WTC11 (cell line): ENCODE data around the gene ZP2. TPM values are rescaled to one million over a fixed set of nuclear protein-coding genes. Genes with fewer than 3 reads are reported as not detected.

ENCODE experiments used
- ATAC-seq: fragments of 200-7000 bp; cut with Tn5 transposase; 2 replicates; pipeline ENCODE4 v1.10.0; 2021; ENCODE audit warnings: mild to moderate bottlenecking, moderate library complexity
- CTCF ChIA-PET: fragments of 300-600 bp; sonication (Branson Sonifier 250); formaldehyde crosslinking; loops from one replicate; lab custom pipeline; 2021; ENCODE audit warnings: antibody characterized with exemption; lab: Charles Lee
- POLR2A ChIA-PET: fragments of 350-600 bp; sonication (Branson Sonifier 250); formaldehyde crosslinking; loops from one replicate; lab custom pipeline; 2021; ENCODE audit warnings: antibody characterized with exemption; lab: Charles Lee
- DNase-seq: peaks from one replicate; pipeline ENCODE4 v3.0.0; 2021; ENCODE audit warnings: low spot score
- H3K27ac Mint-ChIP-seq: 2 replicates; pipeline ENCODE4 v1.8.0; 2021; ENCODE audit warnings: mixed read lengths
- H3K27me3 Mint-ChIP-seq: 2 replicates; pipeline ENCODE4 v1.8.0; 2021; ENCODE audit warnings: low read depth, mild to moderate bottlenecking, moderate library complexity, mixed read lengths
- H3K36me3 Mint-ChIP-seq: 2 replicates; pipeline ENCODE4 v1.8.0; 2021; ENCODE audit warnings: mixed read lengths
- H3K4me1 Mint-ChIP-seq: 2 replicates; pipeline ENCODE4 v1.8.0; 2022; ENCODE audit warnings: mixed read lengths
- H3K4me3 Mint-ChIP-seq: 2 replicates; pipeline ENCODE4 v1.8.0; 2021; ENCODE audit warnings: mild to moderate bottlenecking, moderate library complexity, mixed read lengths
- H3K9me3 Mint-ChIP-seq: 2 replicates; pipeline ENCODE4 v1.8.0; 2021; ENCODE audit warnings: mixed read lengths
- AFF4 ChIP-seq: sonication (generic); formaldehyde crosslinking; IDR thresholded peaks from 2 replicates; pipeline ENCODE4 v1.8.1; 2023; ENCODE audit warnings: mild to moderate bottlenecking, missing genetic modification reagents, borderline replicate concordance
- ATF3 ChIP-seq: sonication (generic); formaldehyde crosslinking; conservative IDR thresholded peaks from 2 replicates; pipeline ENCODE4 v1.8.1; 2022; ENCODE audit warnings: mild to moderate bottlenecking, missing genetic modification reagents
- ATF6 ChIP-seq: sonication (generic); formaldehyde crosslinking; IDR thresholded peaks from 2 replicates; pipeline ENCODE4 v1.8.1; 2023; ENCODE audit warnings: mild to moderate bottlenecking, missing genetic modification reagents
- CREB1 ChIP-seq: sonication (generic); formaldehyde crosslinking; IDR thresholded peaks from 2 replicates; pipeline ENCODE4 v1.8.0; 2023; ENCODE audit warnings: mild to moderate bottlenecking, missing genetic modification reagents
- EMX1 ChIP-seq: fragments of 250-450 bp; sonication (Bioruptor Pico); IDR thresholded peaks from 2 replicates; pipeline ENCODE4 v1.8.0; 2021; ENCODE audit warnings: mild to moderate bottlenecking
- ESRRA ChIP-seq: sonication (generic); formaldehyde crosslinking; IDR thresholded peaks from 2 replicates; pipeline ENCODE4 v1.8.1; 2022; ENCODE audit warnings: mild to moderate bottlenecking, missing genetic modification reagents, borderline replicate concordance
- HMGA2 ChIP-seq: fragments of 250-450 bp; sonication (Bioruptor Pico); IDR thresholded peaks from 2 replicates; pipeline ENCODE4 v1.4.0; 2021; ENCODE audit warnings: mild to moderate bottlenecking, moderate library complexity
- MXD4 ChIP-seq: fragments of 250-450 bp; sonication (Bioruptor Pico); IDR thresholded peaks from 2 replicates; pipeline ENCODE4 v1.8.0; 2021; ENCODE audit warnings: mild to moderate bottlenecking, moderate library complexity, borderline replicate concordance
- MYBL2 ChIP-seq: sonication (generic); formaldehyde crosslinking; IDR thresholded peaks from 2 replicates; pipeline ENCODE4 v1.8.1; 2023; ENCODE audit warnings: mild to moderate bottlenecking, moderate library complexity, missing genetic modification reagents
- NR2C2 ChIP-seq: sonication (generic); formaldehyde crosslinking; IDR thresholded peaks from 2 replicates; pipeline ENCODE4 v1.8.0; 2022; ENCODE audit warnings: mild to moderate bottlenecking, missing genetic modification reagents
- RELA ChIP-seq: sonication (generic); formaldehyde crosslinking; IDR thresholded peaks from 2 replicates; pipeline ENCODE4 v1.8.1; 2022; ENCODE audit warnings: missing genetic modification reagents, mild to moderate bottlenecking, borderline replicate concordance
- SP1 ChIP-seq: sonication (generic); formaldehyde crosslinking; conservative IDR thresholded peaks from 2 replicates; pipeline ENCODE4 v1.8.1; 2022; ENCODE audit warnings: missing genetic modification reagents
- TEAD1 ChIP-seq: sonication (generic); formaldehyde crosslinking; IDR thresholded peaks from 2 replicates; pipeline ENCODE4 v1.8.0; 2022; ENCODE audit warnings: mild to moderate bottlenecking, missing genetic modification reagents
- ZNF138 ChIP-seq: sonication (generic); formaldehyde crosslinking; conservative IDR thresholded peaks from 2 replicates; pipeline ENCODE4 v1.8.1; 2022; ENCODE audit warnings: mild to moderate bottlenecking, moderate library complexity, missing genetic modification reagents
- ZNF232 ChIP-seq: sonication (generic); formaldehyde crosslinking; IDR thresholded peaks from 2 replicates; pipeline ENCODE4 v1.8.0; 2022; ENCODE audit warnings: mild to moderate bottlenecking, missing genetic modification reagents
- ZNF281 ChIP-seq: sonication (generic); formaldehyde crosslinking; IDR thresholded peaks from 2 replicates; pipeline ENCODE4 v1.8.0; 2023; ENCODE audit warnings: mild to moderate bottlenecking, missing genetic modification reagents
- ZNF416 ChIP-seq: fragments of 250-450 bp; sonication (Bioruptor Pico); IDR thresholded peaks from 2 replicates; pipeline ENCODE4 v1.9.0; 2021; ENCODE audit warnings: mild to moderate bottlenecking, inconsistent platforms
- total RNA-seq: library from RNA; stranded (reverse); gene quantifications from 3 replicates; pipeline ENCODE4 v1.2.3, GENCODE V29; 2021
- TF ChIP-seq, protein P1 (sequence below): sonication (generic); formaldehyde crosslinking; IDR thresholded peaks from 2 replicates; pipeline ENCODE4 v1.8.1; 2022; ENCODE audit warnings: low read depth, missing genetic modification reagents, borderline replicate concordance
- TF ChIP-seq, protein P2 (sequence below): fragments of 250-450 bp; sonication (Bioruptor Pico); IDR thresholded peaks from 2 replicates; pipeline ENCODE4 v1.9.0; 2021; ENCODE audit warnings: mild to moderate bottlenecking
- TF ChIP-seq, protein P3 (sequence below): sonication (generic); formaldehyde crosslinking; IDR thresholded peaks from 2 replicates; pipeline ENCODE4 v1.8.1; 2023; ENCODE audit warnings: mild to moderate bottlenecking, missing genetic modification reagents, moderate library complexity

The ZP2 gene
- total RNA-seq, 1 experiment from 2014 or later, result 0.07 TPM

- TF ChIP-seq AFF4 (no peak), ATF3 (CRISPR knock-in tag) (no peak), TEAD1 (CRISPR knock-in tag) (no peak), ZNF138 (CRISPR knock-in tag) (no peak), CREB1 (CRISPR knock-in tag) (no peak)
- TF ChIP-seq, protein P1, sequence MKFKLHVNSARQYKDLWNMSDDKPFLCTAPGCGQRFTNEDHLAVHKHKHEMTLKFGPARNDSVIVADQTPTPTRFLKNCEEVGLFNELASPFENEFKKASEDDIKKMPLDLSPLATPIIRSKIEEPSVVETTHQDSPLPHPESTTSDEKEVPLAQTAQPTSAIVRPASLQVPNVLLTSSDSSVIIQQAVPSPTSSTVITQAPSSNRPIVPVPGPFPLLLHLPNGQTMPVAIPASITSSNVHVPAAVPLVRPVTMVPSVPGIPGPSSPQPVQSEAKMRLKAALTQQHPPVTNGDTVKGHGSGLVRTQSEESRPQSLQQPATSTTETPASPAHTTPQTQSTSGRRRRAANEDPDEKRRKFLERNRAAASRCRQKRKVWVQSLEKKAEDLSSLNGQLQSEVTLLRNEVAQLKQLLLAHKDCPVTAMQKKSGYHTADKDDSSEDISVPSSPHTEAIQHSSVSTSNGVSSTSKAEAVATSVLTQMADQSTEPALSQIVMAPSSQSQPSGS, result no peak
- TF ChIP-seq, all 79 proteins: peak for 0
Measured at GRCh38 chr16:21169249-21169981, 42.0 kb downstream of the ZP2 start (continued).

DNA sequence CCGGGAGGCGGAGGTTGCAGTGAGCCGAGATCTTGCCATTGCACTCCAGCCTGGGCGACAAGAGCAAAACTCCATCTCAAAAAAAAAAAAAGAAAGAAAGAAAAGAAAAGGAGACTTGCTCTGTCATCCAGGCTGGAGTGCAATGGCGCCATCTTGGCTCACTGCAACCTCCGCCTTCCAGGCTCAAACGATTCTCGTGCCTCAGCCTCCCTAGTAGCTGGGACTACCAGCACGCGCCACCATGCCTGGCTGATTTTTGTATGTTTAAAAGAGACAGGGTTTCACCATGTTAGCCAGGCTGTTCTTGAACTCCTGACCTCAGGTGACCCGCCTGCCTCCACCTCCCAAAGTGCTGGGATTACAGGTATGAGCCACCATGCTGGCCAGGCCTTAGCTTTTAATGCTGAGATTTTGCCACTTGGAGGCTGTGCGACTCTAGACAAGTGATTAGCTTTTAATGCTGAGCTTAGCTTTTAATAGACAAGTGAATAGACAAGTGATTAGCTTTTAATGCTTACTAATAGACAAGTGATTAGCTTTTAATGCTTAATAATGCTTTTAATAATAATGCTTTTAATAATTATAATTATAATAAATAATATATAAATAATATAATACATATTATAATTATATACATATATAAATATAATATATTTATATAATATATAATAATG, 43.3 kb downstream of the ZP2 start:
- DNase-seq, result no peak
- Mint-ChIP-seq H3K4me3 (no peak overlapping the region), H3K9me3 (no peaks in the 10 kb centered on the region), H3K36me3 (peaks cover 68% of the 10 kb centered on the region), H3K27ac (no peak overlapping the region), H3K4me1 (peaks cover 10% of the 10 kb centered on the region), H3K27me3 (no peaks in the 10 kb centered on the region)
- ATAC-seq, result no peak
- ChIA-PET CTCF (no interaction called here), POLR2A (interaction anchor here (0.7 kb wide), 1 partner anchor 9 kb away, joined by 3 read pairs; the partner anchor contains the start of gene LDAF1)
- TF ChIP-seq ZNF416 (CRISPR knock-in tag) (no peak), HMGA2 (peak; percentile 82; the same call in 1 of the 2 replicates)

- H3K4me3 Mint-ChIP-seq, result no peak overlapping the region
- POLR2A ChIA-PET, result no interaction called here
- ATAC-seq (no peak), DNase-seq (no peak)
- peak overlapping the region; percentile 42; the same call in 1 of the 2 replicates for H3K27ac Mint-ChIP-seq
- H3K27me3 Mint-ChIP-seq, result no peaks in the 10 kb centered on the region
- peaks cover 10% of the 10 kb centered on the region for H3K4me1 Mint-ChIP-seq
- no peaks in the 10 kb centered on the region for H3K9me3 Mint-ChIP-seq
- CTCF ChIA-PET, result no interaction called here
- peaks cover 67% of the 10 kb centered on the region for H3K36me3 Mint-ChIP-seq
- TF ChIP-seq, protein P2, sequence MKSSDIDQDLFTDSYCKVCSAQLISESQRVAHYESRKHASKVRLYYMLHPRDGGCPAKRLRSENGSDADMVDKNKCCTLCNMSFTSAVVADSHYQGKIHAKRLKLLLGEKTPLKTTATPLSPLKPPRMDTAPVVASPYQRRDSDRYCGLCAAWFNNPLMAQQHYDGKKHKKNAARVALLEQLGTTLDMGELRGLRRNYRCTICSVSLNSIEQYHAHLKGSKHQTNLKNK (CRISPR knock-in tag), result no peak
- TF ChIP-seq RELA (CRISPR knock-in tag) (no peak), ESRRA (CRISPR knock-in tag) (no peak), NR2C2 (CRISPR knock-in tag) (no peak), MYBL2 (no peak), EMX1 (CRISPR knock-in tag) (no peak), ZNF281 (CRISPR knock-in tag) (no peak), ZNF232 (CRISPR knock-in tag) (no peak), ATF6 (no peak), SP1 (no peak), MXD4 (CRISPR knock-in tag) (no peak)
- TF ChIP-seq, protein P3, sequence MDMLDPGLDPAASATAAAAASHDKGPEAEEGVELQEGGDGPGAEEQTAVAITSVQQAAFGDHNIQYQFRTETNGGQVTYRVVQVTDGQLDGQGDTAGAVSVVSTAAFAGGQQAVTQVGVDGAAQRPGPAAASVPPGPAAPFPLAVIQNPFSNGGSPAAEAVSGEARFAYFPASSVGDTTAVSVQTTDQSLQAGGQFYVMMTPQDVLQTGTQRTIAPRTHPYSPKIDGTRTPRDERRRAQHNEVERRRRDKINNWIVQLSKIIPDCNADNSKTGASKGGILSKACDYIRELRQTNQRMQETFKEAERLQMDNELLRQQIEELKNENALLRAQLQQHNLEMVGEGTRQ (CRISPR knock-in tag), result no peak
Measured at GRCh38 chr16:21167360-21167759, 44.0 kb downstream of the ZP2 start.
